IMR-90 (cell line): ENCODE measurements around the gene BRF1. TPM values are rescaled to one million over a fixed set of nuclear protein-coding genes. Genes with fewer than 3 reads are reported as not detected.

Experiments used
- ATAC-seq: fragments of 200-7000 bp; cut with Tn5 transposase; 2 replicates; pipeline ENCODE4 v1.9.1; 2020; ENCODE audit warnings: low read depth, mild to moderate bottlenecking, moderate library complexity
- BruUV-seq: library from RNA; stranded (reverse); fragments of 400-500 nt; replicated peaks from 2 replicates; lab custom pipeline; 2021; lab: Mats Ljungman, UMichigan
- CTCF ChIA-PET: fragments of 300-600 bp; formaldehyde crosslinking; extraction: SDS; loops from one replicate; lab custom pipeline; 2021; ENCODE audit warnings: antibody characterized with exemption; lab: Yijun Ruan, JAX
- POLR2A ChIA-PET: fragments of 300-600 bp; sonication (Branson Sonifier 250); formaldehyde crosslinking; loops from one replicate; lab custom pipeline; 2022; ENCODE audit warnings: antibody characterized with exemption; ENCODE audit not compliant: unreplicated experiment; lab: Charles Lee
- DNase-seq: peaks from one replicate; pipeline ENCODE4 v3.0.0; 2013
- H2AFZ ChIP-seq: replicated peaks from 2 replicates; pipeline ENCODE3; 2013; ENCODE audit warnings: low read length, mild to moderate bottlenecking; ENCODE audit not compliant: poor library complexity
- H2AK5ac ChIP-seq: 2 replicates; pipeline ENCODE4 v1.6.1; 2013; ENCODE audit warnings: low read depth, low read length, inconsistent platforms
- H2AK9ac ChIP-seq: replicated peaks from 2 replicates; pipeline ENCODE3; 2013; ENCODE audit warnings: mild to moderate bottlenecking, low read depth, low read length, moderate library complexity; ENCODE audit not compliant: poor library complexity
- H2BK120ac ChIP-seq: 2 replicates; pipeline ENCODE4 v1.6.1; 2013; ENCODE audit warnings: low read depth, low read length, inconsistent platforms
- H2BK15ac ChIP-seq: 3 replicates; pipeline ENCODE4 v1.6.1; 2013; ENCODE audit warnings: low read depth, low read length, inconsistent platforms
- H2BK20ac ChIP-seq: 2 replicates; pipeline ENCODE4 v1.6.1; 2013; ENCODE audit warnings: low read depth, mild to moderate bottlenecking, inconsistent platforms, low read length, moderate library complexity
- H2BK5ac ChIP-seq: 2 replicates; pipeline ENCODE4 v1.6.1; 2013; ENCODE audit warnings: mild to moderate bottlenecking, low read depth, low read length, inconsistent platforms; ENCODE audit not compliant: poor library complexity, severe bottlenecking
- H3K14ac ChIP-seq: replicated peaks from 2 replicates; pipeline ENCODE4 v1.6.1; 2013; ENCODE audit warnings: low read depth, low read length, inconsistent platforms
- H3K18ac ChIP-seq: 2 replicates; pipeline ENCODE4 v1.6.1; 2013; ENCODE audit warnings: low read depth, low read length, control low read depth
- H3K23ac ChIP-seq: 2 replicates; pipeline ENCODE4 v1.6.1; 2013; ENCODE audit warnings: low read depth, low read length, inconsistent platforms
- H3K27ac ChIP-seq: 2 replicates; pipeline ENCODE4 v1.5.1; 2013; ENCODE audit warnings: mild to moderate bottlenecking, control low read depth, low read length; ENCODE audit not compliant: insufficient read depth
- H3K27me3 ChIP-seq: 2 replicates; pipeline ENCODE4 v1.6.1; 2013; ENCODE audit warnings: low read length; ENCODE audit not compliant: control insufficient read depth, insufficient read depth
- H3K36me3 ChIP-seq: 2 replicates; pipeline ENCODE4 v1.6.1; 2013; ENCODE audit warnings: low read length, mixed read lengths; ENCODE audit not compliant: control insufficient read depth, insufficient read depth
- H3K4ac ChIP-seq: 2 replicates; pipeline ENCODE4 v1.6.1; 2013; ENCODE audit warnings: low read depth, low read length, inconsistent platforms
- H3K4me1 ChIP-seq: 2 replicates; pipeline ENCODE4 v1.6.1; 2013; ENCODE audit warnings: low read length, mixed read lengths; ENCODE audit not compliant: control insufficient read depth, insufficient read depth
- H3K4me2 ChIP-seq: 2 replicates; pipeline ENCODE4 v1.6.1; 2013; ENCODE audit warnings: low read depth, mild to moderate bottlenecking, control low read depth, low read length, moderate library complexity
- H3K4me3 ChIP-seq: 2 replicates; pipeline ENCODE4 v1.5.1; 2013; ENCODE audit warnings: low read depth, mild to moderate bottlenecking, control low read depth, low read length, moderate library complexity; ENCODE audit not compliant: insufficient read depth
- H3K56ac ChIP-seq: 2 replicates; pipeline ENCODE4 v1.6.1; 2013; ENCODE audit warnings: low read length, inconsistent platforms; ENCODE audit not compliant: insufficient read depth; ENCODE audit errors: extremely low read depth
- H3K79me1 ChIP-seq, 2 experiments: 2 replicates each; pipeline ENCODE4 v1.6.1; 2013; ENCODE audit warnings: low read length in 2 of 2, inconsistent platforms in 1 of 2, low read depth in 1 of 2
- H3K9ac ChIP-seq: 2 replicates; pipeline ENCODE4 v1.6.1; 2013; ENCODE audit warnings: low read depth, low read length, control low read depth
- H3K9me1 ChIP-seq: 2 replicates; pipeline ENCODE4 v1.6.1; 2013; ENCODE audit warnings: low read length, inconsistent platforms; ENCODE audit not compliant: insufficient read depth
- H3K9me3 ChIP-seq: 2 replicates; pipeline ENCODE4 v1.6.1; 2013; ENCODE audit warnings: low read length; ENCODE audit not compliant: control insufficient read depth, insufficient read depth
- H4K20me1 ChIP-seq: 2 replicates; pipeline ENCODE4 v1.6.1; 2013; ENCODE audit warnings: low read length, inconsistent platforms; ENCODE audit not compliant: insufficient read depth
- H4K5ac ChIP-seq: 2 replicates; pipeline ENCODE4 v1.6.1; 2013; ENCODE audit warnings: mild to moderate bottlenecking, low read depth, low read length, control low read depth
- H4K8ac ChIP-seq, 2 experiments: 2 replicates each; pipeline ENCODE4 v1.6.1; 2013; ENCODE audit warnings: low read depth in 2 of 2, low read length in 2 of 2, control low read depth in 1 of 2, inconsistent platforms in 1 of 2
- H4K91ac ChIP-seq: 2 replicates; pipeline ENCODE4 v1.6.1; 2013; ENCODE audit warnings: low read depth, low read length, inconsistent platforms; ENCODE audit not compliant: insufficient read depth
- BHLHE40 ChIP-seq: fragments of 150-350 bp; IDR thresholded peaks from 2 replicates; pipeline ENCODE4 v1.6.1; 2016; ENCODE audit warnings: mild to moderate bottlenecking, low read depth, low read length
- CHD1 ChIP-seq: IDR thresholded peaks from 2 replicates; pipeline ENCODE4 v1.6.1; 2012; ENCODE audit warnings: low read depth, low read length, improper control_type of control experiment
- ELK1 ChIP-seq: fragments of 150-350 bp; IDR thresholded peaks from 2 replicates; pipeline ENCODE4 v1.6.1; 2016; ENCODE audit warnings: low read depth, mild to moderate bottlenecking, low read length, moderate library complexity, borderline replicate concordance
- FOS ChIP-seq: fragments of 150-350 bp; IDR thresholded peaks from 2 replicates; pipeline ENCODE4 v1.6.1; 2016; ENCODE audit warnings: low read depth, low read length
- MAZ ChIP-seq: IDR thresholded peaks from 2 replicates; pipeline ENCODE4 v1.6.1; 2012; ENCODE audit warnings: low read depth, mild to moderate bottlenecking, low read length, improper control_type of control experiment, moderate library complexity, borderline replicate concordance
- MXI1 ChIP-seq: IDR thresholded peaks from 2 replicates; pipeline ENCODE4 v1.6.1; 2012; ENCODE audit warnings: low read depth, mild to moderate bottlenecking, low read length, moderate library complexity, borderline replicate concordance
- NFE2L2 ChIP-seq: fragments of 150-350 bp; IDR thresholded peaks from 2 replicates; pipeline ENCODE4 v1.6.1; 2016; ENCODE audit warnings: low read depth, mild to moderate bottlenecking, low read length
- POLR2A ChIP-seq: IDR thresholded peaks from 2 replicates; pipeline ENCODE4 v1.6.1; 2012; ENCODE audit warnings: mild to moderate bottlenecking, low read depth, low read length
- RAD21 ChIP-seq: IDR thresholded peaks from 2 replicates; pipeline ENCODE4 v1.6.1; 2012; ENCODE audit warnings: low read length, improper control_type of control experiment
- RCOR1 ChIP-seq: IDR thresholded peaks from 2 replicates; pipeline ENCODE4 v1.6.1; 2012; ENCODE audit warnings: mild to moderate bottlenecking, low read length, improper control_type of control experiment; ENCODE audit not compliant: insufficient replicate concordance
- USF2 ChIP-seq: fragments of 150-350 bp; IDR thresholded peaks from 2 replicates; pipeline ENCODE4 v1.6.1; 2017; ENCODE audit warnings: mild to moderate bottlenecking, antibody characterized with exemption, low read length, low read depth
- WGBS, 2 experiments: methylation state at CpG; one replicate each; pipeline versions ENCODE4 v1.1.5 to v1.1.7; 2013; ENCODE audit warnings: missing lambda C conversion rate in 2 of 2; ENCODE audit not compliant: insufficient read length in 1 of 2; ENCODE audit errors: extremely low coverage in 2 of 2; 5-methylcytosine and 5-hydroxymethylcytosine counted together
- dilution Hi-C: fragments of 300-500 bp; cut with HindIII; formaldehyde crosslinking; loops from one replicate; pipeline ENCODE4 v1.14.3; 2018; ENCODE audit warnings: low sequenced_read_pairs; ENCODE audit not compliant: unreplicated experiment
- in situ Hi-C: fragments of 300-500 bp; cut with MboI; formaldehyde crosslinking; loops from 3 replicates; pipeline ENCODE4 v1.14.3; 2019; ENCODE audit warnings: low sequenced_read_pairs, inconsistent platforms, mixed read lengths
- intact Hi-C: fragments of 100-400 bp; cut with micrococcal nuclease; formaldehyde crosslinking; loops from 2 replicates; pipeline ENCODE4 v1.10.0; 2022
- polyA plus RNA-seq, 3 experiments: library from polyadenylated mRNA; depleted of rRNA; stranded (reverse); fragments of >200 nt; gene quantifications; 2 replicates each; pipeline ENCODE4 v1.2.3, GENCODE V29; 2012; ENCODE audit warnings: low replicate concordance in 1 of 3
- total RNA-seq: library from RNA; depleted of rRNA; stranded (reverse); fragments of >200 nt; gene quantifications from 2 replicates; pipeline ENCODE4 v1.2.3, GENCODE V29; 2012

The BRF1 gene
- total and polyA plus RNA-seq, 2 of the 4 experiments (the other 2 are of a cell fraction), result 12.4 to 16.7 TPM

GRCh38 chr14:105173145-105173544 lies 127.7 kb downstream of the BRF1 start:
- no peak overlapping the region for H4K91ac ChIP-seq
- POLR2A ChIA-PET, result no interaction called here
- ATAC-seq, result no peak
- H3K9me3 ChIP-seq, result no peaks in the 10 kb centered on the region
- no peak overlapping the region for H3K14ac ChIP-seq
- H3K9ac ChIP-seq, result no peak overlapping the region
- no peak overlapping the region for H2BK15ac ChIP-seq
- no peak overlapping the region for H2BK5ac ChIP-seq
- CTCF ChIA-PET, result no interaction called here
- in situ Hi-C loops (no loop called here), dilution Hi-C loops (no loop called here), intact Hi-C loops (no loop called here)
- peaks cover 2% of the 10 kb centered on the region; the same call in 1 of the 2 replicates for H3K4me1 ChIP-seq
- H3K27ac ChIP-seq, result no peak overlapping the region
- no peak overlapping the region for H2AK5ac ChIP-seq
- no peaks in the 10 kb centered on the region; the same call in 1 of the 2 replicates for H4K20me1 ChIP-seq
- no TSS peak for BruUV-seq
- 74% methylated on average over 5 of the region's 13 CpGs; no CpG with 5 or more reads in 1 of the 2 experiments for WGBS, 2 experiments
- no peak overlapping the region for H3K4me2 ChIP-seq
- H3K56ac ChIP-seq, result no peak overlapping the region
- no peak overlapping the region for H2AFZ ChIP-seq
- H4K5ac ChIP-seq, result no peak overlapping the region
- no peaks in the 10 kb centered on the region for H3K36me3 ChIP-seq
- H3K79me1 ChIP-seq, result no peaks in the 10 kb centered on the region
- H3K18ac ChIP-seq, result no peak overlapping the region
- no peak for TF ChIP-seq ELK1
- no peak for TF ChIP-seq MAZ
- no peak for TF ChIP-seq USF2
- no peak for TF ChIP-seq BHLHE40
- TF ChIP-seq NFE2L2, result no peak
- TF ChIP-seq FOS, result no peak
- no peak for TF ChIP-seq MXI1
- no peak for TF ChIP-seq CHD1
- TF ChIP-seq RCOR1, result no peak
- TF ChIP-seq POLR2A, result no peak
- TF ChIP-seq RAD21, result no peak
- H3K9me1 ChIP-seq, result no peaks in the 10 kb centered on the region
- H2BK20ac ChIP-seq, result no peak overlapping the region
- peaks cover 31% of the 10 kb centered on the region for H3K27me3 ChIP-seq
- no peak overlapping the region for H3K4ac ChIP-seq
- no peak overlapping the region for H3K23ac ChIP-seq
- H2BK120ac ChIP-seq, result no peak overlapping the region
- no peak overlapping the region for H3K4me3 ChIP-seq
- no peak overlapping the region for H2AK9ac ChIP-seq
- DNase-seq, result no peak
- H4K8ac ChIP-seq, result no peak overlapping the region
